Activated CD4-positive, alpha-beta T cell treated with anti-CD3 and anti-CD28 coated beads, Interleukin-2, amount 50 U/mL, for 24 hours (primary cell): ENCODE measurements around the gene AOAH.
A peak's percentile ranks its signal among the peaks of the same experiment; 100 is the strongest.
"Not testable (repeated sequence)": the region's sequence is repeated elsewhere in the genome, so short reads cannot be mapped to it uniquely, and the experiment has no call there.

Source experiments
- DNase-seq, 2 donors: peaks; one replicate each; pipeline ENCODE4 v3.0.0-alpha.2; 2020; ENCODE audit warnings: low read depth in 1 of 2, low spot score in 1 of 2

AOAH gene

GRCh38 chr7:36513393-36513792 is 210.9 kb downstream of the AOAH start:
- DNase-seq = no peak

- DNase-seq = no peak
Measured at GRCh38 chr7:36512616-36513015, 211.7 kb downstream of the AOAH start.

GRCh38 chr7:36509962-36510361 is 214.3 kb downstream of the AOAH start:
- no peak for DNase-seq

GRCh38 chr7:36507475-36508440 is 216.5 kb downstream of the AOAH start:
- no peak for DNase-seq

GRCh38 chr7:36506820-36507219 is 217.5 kb downstream of the AOAH start:
- no peak for DNase-seq

DNA sequence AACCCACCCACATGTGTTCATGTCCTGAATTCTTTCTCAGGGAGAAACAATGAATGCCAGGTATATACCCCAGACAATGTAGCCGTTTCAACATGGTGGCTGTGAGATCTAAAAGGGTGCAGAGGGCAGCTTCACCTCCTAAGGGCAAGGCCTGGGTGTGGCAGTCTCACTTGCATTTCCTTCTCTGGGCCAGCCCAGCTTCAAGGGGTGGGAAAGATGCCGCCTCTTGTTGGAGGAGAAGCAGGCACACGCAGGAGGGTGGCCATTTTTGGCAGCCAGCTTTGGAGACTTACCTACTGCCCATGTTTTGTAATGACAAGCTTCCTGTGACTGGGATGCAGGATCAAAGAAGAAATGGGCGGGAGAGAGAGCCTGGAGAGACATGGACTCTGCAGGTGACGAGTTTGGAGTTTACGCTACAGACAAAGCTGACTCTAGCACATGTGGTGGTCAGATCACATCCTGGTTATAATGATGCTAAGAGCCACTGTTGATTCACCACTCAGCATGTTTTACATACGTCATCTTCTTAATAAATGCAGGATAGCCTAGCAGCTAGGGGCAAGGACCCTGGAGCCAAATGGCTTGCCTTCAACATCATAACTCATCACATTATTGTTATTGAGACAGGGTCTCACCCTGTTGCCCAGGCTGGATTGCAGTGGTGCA is 218.0 kb downstream of the AOAH start:
- DNase-seq = no peak

DNA sequence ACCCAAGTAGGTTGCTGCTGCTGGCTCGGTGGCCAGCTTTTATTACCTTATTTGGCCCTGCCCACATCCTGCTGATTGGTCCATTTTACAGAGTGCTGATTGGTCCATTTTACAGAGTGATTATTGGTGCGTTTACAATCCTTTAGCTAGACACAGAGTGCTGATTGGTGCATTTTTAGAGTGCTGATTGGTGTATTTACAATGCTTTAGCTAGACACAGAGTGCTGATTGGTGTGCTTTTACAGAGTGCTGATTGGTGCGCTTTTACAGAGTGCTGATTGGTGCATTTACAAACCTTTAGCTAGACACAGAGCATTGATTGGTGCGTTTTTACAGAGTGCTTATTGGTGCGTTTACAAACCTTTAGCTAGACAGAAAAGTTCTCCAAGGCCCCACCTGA is 219.7 kb downstream of the AOAH start:
- not testable (repeated sequence) for DNase-seq

GRCh38 chr7:36504216-36504615 is 220.1 kb downstream of the AOAH start:
- not testable (repeated sequence) for DNase-seq

GRCh38 chr7:36497775-36498174 is 226.5 kb downstream of the AOAH start:
- no peak for DNase-seq

GRCh38 chr7:36497176-36497575 is 227.1 kb downstream of the AOAH start:
- DNase-seq = not testable (repeated sequence)

GRCh38 chr7:36496576-36496975 is 227.7 kb downstream of the AOAH start:
- no peak for DNase-seq

DNA sequence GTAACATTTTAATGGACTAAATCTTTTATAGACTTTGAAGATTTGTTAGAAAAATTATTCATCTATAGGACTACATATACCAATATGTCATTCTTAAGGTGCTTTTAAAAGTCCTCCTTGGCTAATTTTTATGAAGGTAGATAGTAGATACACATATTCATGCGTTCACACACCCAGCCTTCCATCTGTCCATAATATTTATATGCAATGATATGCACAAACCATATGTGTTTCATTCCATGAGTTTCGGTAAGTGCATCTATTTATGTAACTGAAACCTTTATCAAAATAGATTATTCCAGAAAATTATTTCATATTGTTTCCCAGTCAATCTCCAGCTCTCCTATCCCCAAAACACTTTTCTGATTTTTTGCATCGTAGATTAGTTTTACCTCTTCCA is 233.0 kb downstream of the AOAH start:
- no peak for DNase-seq

DNA sequence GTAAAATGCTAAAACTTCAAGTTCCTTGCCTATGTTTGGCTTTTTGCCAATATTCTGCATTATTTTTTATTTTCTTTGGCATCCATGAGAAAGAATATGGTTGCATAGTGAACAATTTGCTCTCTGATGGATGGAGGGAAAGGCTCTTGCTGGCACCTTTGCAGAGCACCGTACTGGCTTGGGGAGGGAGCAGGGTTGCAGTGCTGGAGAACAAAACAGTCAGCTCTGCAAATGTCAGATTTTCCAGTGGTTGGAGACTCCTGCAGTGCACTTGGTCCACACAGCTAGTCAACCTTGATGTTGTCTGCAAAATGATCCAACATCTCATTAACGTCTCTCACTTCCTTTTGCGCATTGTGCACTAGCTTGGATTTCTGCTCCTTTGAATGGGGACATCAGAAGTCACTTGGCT is 233.9 kb downstream of the AOAH start:
- no peak for DNase-seq

GRCh38 chr7:36488672-36489071 is 235.6 kb downstream of the AOAH start:
- not testable (repeated sequence) for DNase-seq

DNA sequence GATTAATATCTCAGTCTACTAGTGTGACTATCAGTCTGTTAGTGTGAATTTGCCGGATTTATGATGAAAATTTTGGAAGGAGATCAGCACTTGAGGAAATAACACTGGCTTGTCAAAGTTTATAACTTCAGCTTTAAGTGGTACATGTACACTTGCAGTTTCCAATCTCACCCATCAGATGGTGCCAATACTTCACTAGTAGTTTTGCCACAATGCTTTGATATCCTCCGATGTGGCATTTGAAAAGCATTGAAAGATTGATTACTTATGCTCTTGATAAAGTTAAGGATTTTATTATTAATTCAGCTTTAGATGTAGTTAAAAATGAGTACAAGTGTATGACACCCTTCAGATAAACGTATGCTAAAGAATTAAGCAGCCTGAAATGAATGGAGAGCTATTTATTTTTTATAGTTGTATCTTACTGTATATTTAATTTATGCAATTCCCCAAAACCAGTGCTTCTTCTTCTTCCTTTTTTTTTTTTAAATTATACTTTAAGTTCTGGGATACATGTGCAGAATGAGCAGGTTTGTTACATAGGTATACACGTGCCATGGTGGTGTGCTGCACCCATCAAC is 236.4 kb downstream of the AOAH start:
- peak in 1 of 2 donors; percentile 33 for DNase-seq

DNA sequence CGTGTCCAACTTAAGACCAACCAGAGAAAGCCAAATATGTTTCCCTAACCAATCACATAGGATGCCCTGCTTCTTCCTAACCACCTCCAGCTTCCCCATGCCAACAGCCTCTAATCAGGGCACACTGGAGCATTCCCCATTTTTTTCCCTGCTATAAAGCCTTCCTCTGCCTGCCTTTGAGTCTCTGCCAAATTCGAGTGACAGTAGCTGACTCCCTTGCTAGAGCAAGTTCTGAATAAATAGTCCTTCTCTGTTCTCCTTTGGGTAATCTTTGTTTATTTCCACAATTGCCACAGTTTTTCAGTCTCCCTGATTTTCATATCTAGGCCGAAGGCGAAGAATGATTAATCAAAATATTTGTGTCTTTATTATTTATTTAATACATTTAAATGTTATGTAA is 238.0 kb downstream of the AOAH start:
- DNase-seq = no peak

DNA sequence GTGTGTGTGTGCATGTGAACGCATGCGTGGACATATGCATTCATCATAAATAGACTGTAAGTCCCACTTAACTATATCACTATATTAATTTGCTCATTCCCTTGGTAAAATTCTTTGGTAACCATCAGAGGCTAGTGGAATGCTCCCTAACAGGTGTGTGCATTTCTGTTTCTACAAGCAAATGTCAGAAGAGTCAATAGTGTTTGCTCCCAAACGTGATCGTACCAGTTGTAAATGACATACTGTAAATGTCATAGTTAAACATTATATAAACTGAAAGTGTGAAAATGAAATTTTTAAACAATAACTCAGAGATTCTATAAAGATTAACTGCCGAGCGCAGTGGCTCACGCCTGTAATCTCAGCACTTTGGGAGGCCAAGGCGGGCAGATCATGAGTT is 240.0 kb downstream of the AOAH start:
- no peak for DNase-seq

DNA sequence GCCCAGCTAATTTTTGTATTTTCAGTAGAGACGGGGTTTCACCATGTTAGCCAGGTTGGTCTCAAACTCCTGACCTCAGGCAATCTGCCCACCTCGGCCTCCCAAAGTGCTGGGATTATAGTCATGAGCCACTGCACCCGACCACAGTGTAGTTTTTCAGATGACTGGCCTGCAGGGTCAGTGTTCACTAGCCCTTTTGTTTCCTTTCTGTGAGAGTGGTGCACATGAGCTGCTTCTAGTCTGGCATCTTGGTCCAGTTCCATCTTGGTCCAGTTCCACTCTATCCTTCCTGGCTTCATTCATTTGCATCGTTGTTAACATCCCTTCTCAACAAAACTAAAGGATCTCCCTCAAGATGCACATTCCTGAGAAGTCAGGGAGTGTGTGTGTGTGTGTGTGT is 240.4 kb downstream of the AOAH start:
- DNase-seq = not testable (repeated sequence)

DNA sequence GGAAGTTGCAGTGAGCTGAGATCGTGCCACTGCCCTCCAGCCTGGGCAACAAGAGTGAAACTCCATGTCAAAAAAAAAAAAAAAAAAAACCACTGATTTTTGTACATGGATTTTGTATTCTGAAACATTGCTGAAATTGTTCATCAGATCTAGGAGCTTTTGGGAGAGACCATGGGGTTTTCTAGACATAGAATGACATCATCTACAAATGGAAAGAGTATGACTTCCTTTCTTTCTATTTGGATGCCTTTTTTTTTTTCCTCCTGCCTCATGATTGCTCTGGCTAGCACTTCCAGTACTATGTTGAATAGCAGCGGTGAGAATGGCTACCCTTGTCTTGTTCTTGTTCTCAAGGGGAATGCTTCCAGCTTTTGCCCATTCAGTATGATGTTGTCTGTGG is 245.5 kb downstream of the AOAH start:
- no peak for DNase-seq

DNA sequence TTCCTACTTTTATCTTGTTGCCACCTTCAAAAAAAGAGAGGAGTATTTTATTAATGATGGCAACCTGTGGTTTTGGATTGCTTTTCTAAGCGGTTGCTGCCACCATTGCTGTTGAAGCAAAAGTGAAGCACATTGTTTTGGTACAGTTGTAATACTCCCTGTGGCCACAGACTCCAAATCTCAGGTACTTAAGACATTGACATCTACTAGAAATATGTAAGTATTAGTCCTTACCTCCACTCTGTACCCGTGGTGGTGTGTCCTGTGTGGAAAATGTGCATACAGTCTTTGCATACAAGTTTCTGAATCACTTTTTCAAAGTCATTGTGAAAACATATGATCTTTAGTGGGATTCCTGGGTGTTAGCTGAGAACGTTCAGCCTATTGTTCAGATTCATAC is 248.9 kb downstream of the AOAH start:
- peak in 1 of 2 donors; percentile 6 for DNase-seq

DNA sequence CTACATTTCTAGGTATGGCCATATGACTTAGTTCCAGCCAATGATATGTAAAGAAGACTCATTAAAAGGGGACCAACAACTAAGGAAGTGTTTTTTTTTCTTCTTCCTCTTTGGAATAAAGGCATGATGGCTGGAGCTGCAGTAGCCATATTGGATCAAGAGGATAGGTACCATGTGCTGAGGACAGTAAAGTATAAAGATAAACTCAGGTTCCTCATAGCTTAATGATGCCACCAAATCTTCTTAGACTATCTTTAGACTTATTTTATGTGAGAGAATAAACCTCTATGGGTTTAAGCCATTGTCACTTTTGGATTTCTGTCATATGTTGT is 249.3 kb downstream of the AOAH start:
- no peak for DNase-seq
